HG02943 (cell line): ENCODE data around the gene TSPAN9.

Experiments used
- ATAC-seq: cut with Tn5 transposase; IDR thresholded peaks from one replicate; pipeline ENCODE4 v1.9.1; 2021; ENCODE audit warnings: mild to moderate bottlenecking, low read depth, moderate library complexity; ENCODE audit not compliant: unreplicated experiment

TSPAN9 gene

GRCh38 chr12:3304436-3305165, 227.4 kb downstream of the TSPAN9 start:
- ATAC-seq, result no peak

DNA sequence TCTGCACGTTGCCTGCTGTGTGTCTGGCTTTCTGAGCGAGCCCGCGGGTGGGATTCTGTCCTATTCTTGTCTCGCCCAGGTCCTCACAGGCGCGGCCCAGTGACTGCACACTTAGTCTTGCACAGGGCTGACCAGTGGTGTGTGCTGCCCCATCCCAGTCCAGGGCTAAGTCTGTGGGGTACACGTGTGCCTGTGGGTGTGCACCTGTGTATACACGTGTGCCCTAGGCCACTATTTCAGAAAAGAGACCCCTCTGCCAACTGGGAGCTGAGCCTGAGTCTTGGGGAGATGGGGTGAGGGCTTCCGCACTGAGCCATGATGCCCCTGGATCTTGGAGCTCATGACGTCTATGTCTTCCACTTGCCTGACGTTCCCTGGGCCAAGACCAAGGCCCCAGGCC, 228.3 kb downstream of the TSPAN9 start:
- no peak for ATAC-seq

GRCh38 chr12:3305904-3306619, 228.9 kb downstream of the TSPAN9 start:
- no peak for ATAC-seq

- ATAC-seq, result no peak
Measured at GRCh38 chr12:3307389-3307788, 230.2 kb downstream of the TSPAN9 start.

DNA sequence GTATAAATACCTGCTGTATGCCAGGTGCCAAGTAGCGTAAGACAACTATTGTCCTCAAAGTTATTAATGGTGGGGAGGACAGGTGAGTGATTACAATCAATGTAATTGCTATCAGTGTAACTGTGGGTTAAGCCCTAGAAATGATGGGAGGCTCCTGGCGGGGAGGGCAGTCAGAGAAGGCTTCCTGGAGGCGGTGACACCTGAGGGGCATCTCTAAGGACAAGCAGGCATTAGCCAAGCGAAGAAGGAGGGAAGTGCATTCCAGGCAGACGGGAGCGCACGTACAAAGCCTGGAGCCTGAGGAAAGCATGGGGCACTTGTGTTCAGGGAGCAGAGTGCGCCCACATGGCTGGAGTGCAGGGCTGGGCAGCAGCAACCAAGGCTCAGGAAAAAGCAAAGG, 230.9 kb downstream of the TSPAN9 start:
- no peak for ATAC-seq

DNA sequence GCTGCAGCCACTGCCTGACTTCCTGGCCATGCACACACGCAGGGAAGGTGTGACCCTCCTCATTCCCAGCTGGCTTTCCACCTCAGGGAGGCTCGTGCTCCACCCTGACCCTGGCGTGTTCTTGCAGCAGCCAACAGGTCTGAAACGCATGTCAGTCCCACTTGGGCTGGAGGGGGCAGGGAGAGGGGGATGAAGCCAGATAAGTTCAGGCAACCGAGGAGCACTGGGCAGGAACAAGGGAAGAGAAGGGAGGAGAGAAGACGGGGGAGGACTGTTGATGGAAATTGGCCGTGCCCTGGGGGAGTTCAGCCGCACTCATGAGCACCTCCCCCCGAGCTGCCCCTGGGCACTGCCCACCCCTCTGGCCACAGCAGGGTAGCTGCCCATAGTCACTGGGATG, 231.4 kb downstream of the TSPAN9 start:
- ATAC-seq, result no peak

GRCh38 chr12:3309805-3310204, 232.6 kb downstream of the TSPAN9 start:
- no peak for ATAC-seq

DNA sequence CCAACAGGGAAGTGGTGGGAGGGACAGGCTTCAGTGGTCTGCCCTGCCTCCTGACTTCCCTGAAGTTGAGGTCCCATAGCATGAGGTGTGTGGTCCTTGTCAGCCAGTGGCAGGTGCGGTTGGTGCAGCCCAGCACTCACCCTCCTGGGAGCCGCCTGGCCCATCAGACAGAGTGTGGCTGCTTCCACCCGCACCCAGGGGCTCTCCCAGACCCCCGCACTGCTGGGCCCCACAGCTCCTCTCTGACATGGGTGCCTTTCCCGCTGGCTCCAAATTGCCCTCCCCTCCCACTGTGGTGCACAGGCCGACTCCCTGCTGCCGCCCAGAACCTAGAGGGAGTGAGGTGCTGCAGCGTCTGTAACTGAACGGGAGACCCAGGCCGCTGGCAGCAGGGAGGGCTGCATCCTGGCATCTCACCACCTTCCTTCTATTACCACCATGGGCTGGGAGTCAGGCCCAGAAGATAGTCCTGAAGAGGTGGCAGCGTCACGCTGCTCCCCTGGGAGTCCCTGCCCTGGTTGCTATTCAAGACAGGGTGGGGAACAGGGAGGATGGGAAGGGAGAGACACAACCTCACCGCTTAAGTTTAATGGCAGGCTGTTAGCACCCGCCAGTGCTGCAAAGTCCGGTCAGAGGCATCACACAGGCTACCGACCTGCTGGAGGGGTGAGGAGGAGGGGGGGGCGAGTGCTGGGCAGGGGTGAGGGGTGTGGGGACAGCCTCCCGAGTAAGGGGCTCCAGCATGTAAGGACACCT, 233.3 kb downstream of the TSPAN9 start:
- ATAC-seq, result no peak

DNA sequence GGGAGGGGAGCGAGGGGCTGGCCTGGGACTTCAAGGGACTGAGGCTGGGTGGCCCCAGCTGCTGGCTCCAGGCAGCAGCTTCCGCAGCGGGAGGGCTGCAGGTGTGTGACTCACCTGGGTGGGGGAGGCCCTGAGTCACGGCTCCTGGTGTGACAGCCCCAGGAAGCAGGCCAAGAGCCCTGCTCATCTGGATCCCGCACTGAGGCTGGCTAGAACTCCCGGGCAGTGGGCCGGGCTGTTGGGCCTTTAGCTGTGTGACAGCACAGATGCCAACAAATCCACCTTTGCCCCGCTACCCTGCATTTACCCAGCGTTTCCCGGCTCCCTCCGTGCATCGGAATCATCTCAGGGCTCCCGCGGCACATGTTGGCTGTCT, 233.8 kb downstream of the TSPAN9 start:
- no peak for ATAC-seq

DNA sequence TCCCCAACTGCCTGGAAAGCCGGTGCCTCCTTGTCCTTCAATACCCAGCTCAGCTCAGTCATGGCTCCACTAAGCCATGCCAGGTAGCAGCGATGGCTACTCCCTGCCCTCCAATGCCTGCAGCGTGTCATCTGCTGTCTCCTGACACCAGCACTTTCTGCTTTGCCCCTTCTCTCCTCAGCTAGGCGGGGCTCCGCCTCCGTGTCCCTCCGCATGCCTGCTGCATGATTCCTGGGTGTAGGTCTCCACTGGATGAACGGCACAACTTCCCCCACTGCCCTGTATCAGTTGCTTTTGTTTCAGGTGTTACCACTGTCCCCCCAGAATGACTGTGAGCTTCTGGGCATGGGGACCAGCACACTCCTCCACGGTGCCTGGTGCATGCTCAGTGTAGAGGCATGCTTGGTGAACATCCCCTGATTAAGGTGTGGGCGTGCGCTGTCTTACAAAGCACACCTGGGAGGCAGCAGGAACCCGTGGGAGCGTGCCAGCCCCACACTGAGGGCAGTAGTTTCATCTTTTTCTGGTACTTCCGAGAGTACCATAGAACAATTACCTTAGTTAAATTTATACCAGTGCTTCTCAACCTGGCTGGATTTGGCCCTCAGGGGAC, 234.4 kb downstream of the TSPAN9 start:
- no peak for ATAC-seq

- ATAC-seq, result no peak
Measured at GRCh38 chr12:3313066-3313465, 235.9 kb downstream of the TSPAN9 start.

DNA sequence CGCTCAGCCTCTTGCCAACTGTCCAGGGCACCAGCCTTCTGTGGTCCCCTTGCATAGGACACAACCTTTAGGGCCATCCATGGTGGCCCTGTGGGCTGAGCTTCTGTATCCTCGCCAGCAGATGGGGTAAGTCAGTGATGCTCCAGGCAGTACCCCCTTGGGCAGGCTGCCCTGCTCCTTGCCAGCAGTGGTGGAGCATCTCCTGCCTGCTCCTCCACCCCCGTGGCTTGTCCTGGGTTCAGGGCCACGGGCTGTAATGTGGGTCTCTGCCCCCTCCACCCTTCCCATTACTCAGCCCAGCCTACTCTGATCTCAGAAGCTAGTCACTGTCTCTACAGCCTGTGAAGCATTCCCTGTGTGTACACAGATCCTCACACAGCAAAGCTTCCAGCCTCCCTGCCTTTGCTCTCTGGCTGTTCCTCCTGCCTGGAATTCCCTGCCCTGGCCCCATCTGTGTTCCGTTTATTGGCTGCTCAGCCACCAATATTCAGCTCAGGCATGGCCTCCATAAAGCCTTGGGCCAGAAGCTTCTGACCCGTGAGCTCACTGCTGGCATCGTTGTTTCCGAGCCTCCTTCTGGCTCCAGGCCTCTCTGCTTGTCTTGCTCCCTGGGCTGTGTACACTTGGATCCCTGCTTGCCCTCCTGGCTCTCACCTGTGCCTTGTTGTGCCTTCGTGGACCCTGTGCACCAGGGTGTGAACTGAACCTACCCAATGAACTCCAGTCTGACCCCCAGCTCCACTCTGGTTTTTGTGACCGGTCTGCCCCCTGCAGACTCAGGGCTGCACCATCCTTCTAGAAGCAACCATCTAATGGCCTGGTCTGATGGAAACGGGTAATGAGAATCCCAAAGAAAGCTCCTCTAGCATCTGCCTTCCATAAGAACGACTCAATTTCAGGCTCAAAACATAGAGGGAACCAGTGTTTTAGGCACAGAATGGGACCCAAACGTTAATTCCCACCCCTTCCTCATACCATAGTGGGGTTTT, 236.8 kb downstream of the TSPAN9 start:
- ATAC-seq, result no peak

- ATAC-seq, result no peak
Measured at GRCh38 chr12:3315201-3315661, 238.1 kb downstream of the TSPAN9 start.

DNA sequence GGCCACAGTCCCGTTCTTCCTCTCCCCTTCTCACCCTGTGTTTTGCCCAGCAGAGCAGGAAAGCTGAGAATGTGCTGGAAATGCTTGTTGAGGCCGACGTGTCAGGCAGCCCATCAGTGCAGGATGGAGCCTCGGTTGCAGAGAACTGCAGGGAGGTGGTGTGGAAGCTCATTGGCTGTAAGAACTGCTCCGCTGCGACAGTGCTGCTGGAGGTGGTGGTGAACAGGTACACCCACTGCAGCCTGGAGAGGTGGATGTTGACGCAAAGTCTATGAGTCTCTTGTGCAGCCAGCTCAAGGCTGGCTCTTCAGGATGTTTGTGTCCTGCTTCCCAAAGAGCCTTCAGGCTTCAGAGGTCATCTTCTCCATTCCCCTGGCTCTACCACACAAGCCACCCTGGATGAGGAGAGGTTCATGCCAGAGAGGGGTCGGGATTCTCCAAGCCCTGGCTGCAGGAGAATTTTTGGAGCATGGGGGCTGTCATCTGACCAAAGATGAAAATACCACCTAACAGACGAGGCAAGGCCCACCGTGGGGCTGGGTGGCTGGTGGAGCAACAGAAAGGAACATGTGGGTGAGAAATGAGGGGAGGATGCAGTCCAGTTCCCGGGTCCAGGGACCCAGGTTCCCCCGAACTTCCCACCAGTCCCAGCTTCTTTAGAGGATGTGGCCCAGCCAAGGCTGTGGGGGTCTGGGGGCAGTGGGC, 239.7 kb downstream of the TSPAN9 start:
- no peak for ATAC-seq

DNA sequence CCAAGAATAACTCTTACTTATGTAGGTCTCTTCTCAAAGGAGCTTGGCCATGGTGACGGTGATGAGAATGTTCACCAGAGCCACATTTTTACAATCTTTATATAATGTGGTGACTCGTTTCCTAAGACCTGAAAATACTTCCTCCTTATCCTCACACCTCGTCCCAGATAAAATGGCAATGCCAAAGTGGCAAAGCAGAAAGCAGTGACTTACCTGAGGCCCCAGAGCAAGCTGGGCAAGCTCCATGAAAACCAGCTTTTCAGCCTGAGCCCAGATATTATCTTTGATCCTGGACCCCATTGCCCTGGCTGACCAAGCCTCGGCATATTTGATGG, 240.3 kb downstream of the TSPAN9 start:
- ATAC-seq, result no peak

- ATAC-seq, result no peak
Measured at GRCh38 chr12:3317841-3318501, 240.8 kb downstream of the TSPAN9 start.

GRCh38 chr12:3319723-3320492, 242.7 kb downstream of the TSPAN9 start:
- ATAC-seq, result no peak

DNA sequence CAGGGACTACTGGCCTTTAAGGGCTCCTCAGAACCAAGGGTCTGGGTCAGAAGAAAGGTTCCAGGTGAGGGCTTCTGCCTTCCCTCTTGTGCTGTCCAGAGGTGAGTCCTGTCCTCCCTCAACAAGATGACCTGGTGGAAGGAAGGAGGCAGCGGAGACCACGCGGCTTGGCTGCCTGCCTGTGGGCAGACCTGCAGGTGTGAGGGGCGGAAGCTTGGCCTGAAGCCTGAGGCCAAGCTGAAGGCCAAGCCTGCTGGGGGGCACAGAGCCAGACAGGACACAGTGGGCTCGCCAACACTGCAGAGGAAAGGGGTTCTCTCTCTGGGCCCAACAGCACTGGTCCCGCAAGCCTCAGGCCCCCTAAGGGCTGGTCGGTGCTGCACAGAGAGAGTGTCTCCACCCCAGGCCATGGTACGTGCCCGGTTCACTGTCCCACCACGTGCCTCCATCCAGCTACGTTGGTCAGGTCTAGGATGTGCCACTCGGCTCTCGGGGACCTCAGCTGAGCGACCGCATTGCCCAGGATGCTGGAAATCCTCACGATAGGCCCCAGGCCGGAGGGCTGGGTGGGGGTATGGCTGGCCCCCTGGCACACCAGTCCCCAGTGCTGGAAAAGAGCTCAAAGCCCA, 243.8 kb downstream of the TSPAN9 start:
- no peak for ATAC-seq
